Measurements from ENCODE around the gene ARFRP1. TPM values are rescaled to one million over a fixed set of nuclear protein-coding genes. Genes with fewer than 3 reads are reported as not detected.
"Not testable (repeated sequence)": the region's sequence is repeated elsewhere in the genome, so short reads cannot be mapped to it uniquely, and the experiment has no call there.

ARFRP1 gene
- total RNA-seq, 4 donors from 2014 or later = 46.2 to 75.4 (median 56.2) TPM

DNA sequence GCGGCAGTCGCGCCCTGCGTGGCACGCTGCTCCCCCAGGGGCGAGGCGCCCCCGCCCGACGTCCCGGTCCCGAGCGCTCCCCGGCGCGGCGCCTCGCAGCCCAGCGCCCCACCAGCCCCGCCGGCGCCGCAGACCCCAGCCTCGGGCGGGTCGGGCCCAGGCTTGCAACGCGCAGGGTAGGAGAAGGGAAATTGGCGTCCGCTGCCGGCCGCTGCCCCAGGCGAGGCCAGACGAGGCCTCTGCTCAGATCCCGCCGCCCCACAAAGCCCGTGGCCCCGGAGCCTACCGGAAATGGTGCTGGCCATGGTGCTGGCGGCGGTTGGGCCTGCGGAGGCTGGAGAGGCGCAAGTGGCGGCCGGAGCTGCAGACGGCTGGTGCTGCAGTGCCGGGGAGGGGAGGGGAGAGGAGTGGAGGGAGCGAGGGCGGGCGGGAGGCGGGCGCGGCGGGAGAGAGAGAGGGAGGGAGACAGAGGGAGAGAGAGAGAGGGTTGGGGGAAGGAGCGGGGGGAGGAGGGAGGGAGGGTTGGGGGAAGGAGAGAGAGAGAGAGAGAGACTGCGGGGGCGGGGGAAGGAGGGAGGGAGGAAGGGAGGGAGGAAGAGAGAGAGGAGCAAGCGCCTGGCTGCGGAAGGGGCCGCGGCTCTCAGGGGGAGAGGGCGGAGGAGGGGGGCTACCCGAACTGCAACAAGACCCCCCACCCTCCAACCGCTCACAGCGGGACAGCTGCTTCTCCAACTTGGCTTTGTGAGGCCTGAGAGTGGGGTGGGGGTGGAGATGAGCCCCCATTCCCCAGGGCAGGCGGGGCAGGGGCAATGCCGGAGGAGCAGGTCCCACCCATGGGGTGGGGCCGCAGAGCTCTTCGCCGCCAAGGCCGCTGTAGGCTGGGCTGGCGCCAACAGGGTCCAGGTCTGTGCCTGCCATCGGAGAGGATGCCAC lies 54.5 kb downstream of the ARFRP1 start, which contains the start of gene STMN3:
Gene STMN3, minus strand, starts transcription at position 384 of the 933 bp plus-strand sequence. Its CDS starts 79 bp downstream, at position 305.
- TF ChIP-seq, protein P1, sequence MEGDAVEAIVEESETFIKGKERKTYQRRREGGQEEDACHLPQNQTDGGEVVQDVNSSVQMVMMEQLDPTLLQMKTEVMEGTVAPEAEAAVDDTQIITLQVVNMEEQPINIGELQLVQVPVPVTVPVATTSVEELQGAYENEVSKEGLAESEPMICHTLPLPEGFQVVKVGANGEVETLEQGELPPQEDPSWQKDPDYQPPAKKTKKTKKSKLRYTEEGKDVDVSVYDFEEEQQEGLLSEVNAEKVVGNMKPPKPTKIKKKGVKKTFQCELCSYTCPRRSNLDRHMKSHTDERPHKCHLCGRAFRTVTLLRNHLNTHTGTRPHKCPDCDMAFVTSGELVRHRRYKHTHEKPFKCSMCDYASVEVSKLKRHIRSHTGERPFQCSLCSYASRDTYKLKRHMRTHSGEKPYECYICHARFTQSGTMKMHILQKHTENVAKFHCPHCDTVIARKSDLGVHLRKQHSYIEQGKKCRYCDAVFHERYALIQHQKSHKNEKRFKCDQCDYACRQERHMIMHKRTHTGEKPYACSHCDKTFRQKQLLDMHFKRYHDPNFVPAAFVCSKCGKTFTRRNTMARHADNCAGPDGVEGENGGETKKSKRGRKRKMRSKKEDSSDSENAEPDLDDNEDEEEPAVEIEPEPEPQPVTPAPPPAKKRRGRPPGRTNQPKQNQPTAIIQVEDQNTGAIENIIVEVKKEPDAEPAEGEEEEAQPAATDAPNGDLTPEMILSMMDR (IDR thresholded peaks at IDR 0.05) = no peak
- peak in 2 of 3 donors; percentile 29 to 54 for TF ChIP-seq POLR2AphosphoS5 (IDR thresholded peaks at IDR 0.05)
- H3K9me3 ChIP-seq = no peaks in the 10 kb centered on the region
- no peaks in the 10 kb centered on the region for H3K36me3 ChIP-seq
- in situ Hi-C loops (cut with MboI; ENCODE audit: low pct_ligation_motif_present in 1 of 4, low pct_unique_long_range_greater_than_20kb in 1 of 4, low sequenced_read_pairs in 3 of 4) = no loop called here
- H3K27me3 ChIP-seq = peaks cover 36% of the 10 kb centered on the region
- intact Hi-C loops (cut with DNase I; ENCODE audit: low total_unique reads) = loop anchor here (2.0 kb wide), 1 partner anchor 55 kb away; the partner anchor contains the start of gene ZGPAT
- H3K4me1 ChIP-seq = peaks cover 8 to 37% (median 26%) of the 10 kb centered on the region in 4 donors
- 0 to 1% methylated on average over 3 to 52 of the region's 73 CpGs for WGBS, 2 donors (ENCODE audit: low coverage in 1 of 2)
- peak within 1 kb of the TSS; percentile 39 to 70 (median 50) for H3K27ac ChIP-seq
- peak within 1 kb of the TSS; percentile 37 to 58 (median 48) for H3K4me3 ChIP-seq
- peak; percentile 83 for DNase-seq

DNA sequence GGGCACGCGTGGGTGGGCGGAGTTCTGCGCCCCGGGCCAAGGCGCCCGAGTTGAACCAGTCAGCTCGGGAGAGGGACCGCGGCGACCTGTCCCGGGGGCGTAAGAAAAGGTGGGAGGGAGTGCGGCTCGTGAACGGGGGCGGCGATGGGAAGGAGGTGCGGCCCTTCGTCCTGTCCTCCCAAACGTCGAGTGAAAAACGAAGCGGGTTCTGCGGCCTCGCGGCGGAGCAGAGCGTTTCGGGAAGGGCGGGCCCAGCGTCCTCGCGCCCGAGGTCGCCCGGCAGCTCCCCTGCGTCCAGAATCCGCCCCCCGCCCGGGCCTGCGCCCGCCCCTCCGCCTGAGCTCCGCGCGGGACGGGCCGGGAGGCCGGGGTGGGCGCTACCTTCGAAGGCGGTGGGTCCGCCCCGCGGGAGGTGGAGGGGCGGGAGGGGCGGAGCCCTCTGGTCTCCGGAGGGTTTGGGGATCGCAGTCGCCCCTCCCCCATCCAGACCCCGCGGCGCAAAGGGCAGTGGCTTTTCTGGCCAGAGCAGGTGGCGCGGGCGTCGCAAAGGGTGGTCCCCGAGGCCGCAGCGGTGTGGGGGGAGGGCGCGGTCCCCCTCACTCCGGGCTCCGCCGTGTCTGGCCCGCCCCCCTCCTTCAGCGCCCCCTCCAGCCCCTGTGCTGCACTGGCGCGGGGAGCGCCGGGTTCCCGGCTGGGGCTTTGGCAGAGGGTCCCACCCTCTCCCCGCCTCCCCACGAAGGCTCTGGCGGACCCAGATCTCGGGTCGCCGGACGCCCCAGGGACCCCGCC lies 55.4 kb downstream of the ARFRP1 start:
- 1% methylated on average over 58 of the region's 91 CpGs; no CpG with 5 or more reads in 1 of the 2 donors for WGBS, 2 donors (ENCODE audit: low coverage in 1 of 2)

DNA sequence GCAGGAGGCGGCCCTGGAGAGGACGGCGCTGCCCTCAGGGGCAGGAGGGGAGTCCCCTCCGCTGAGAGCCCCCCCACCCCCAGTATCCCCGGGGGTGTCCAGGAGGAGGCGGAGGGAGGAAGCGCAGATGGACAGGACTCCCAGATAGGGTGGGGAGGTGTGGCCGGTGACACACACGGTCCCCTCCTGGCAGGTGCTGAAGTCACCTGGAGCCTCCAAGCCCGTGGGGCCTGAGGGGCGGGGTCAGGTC lies 55.9 kb downstream of the ARFRP1 start:
- TF ChIP-seq POLR2AphosphoS5 (IDR thresholded peaks at IDR 0.05) (no peak), EP300 (IDR thresholded peaks at IDR 0.05; ENCODE audit: low read depth) (no peak), POLR2A (IDR thresholded peaks at IDR 0.05) (no peak)
- TF ChIP-seq, protein P1 (IDR thresholded peaks at IDR 0.05) = no peak
- Histone ChIP-seq H3K27me3 (peaks cover 36% of the 10 kb centered on the region), H3K4me1 (peaks cover 8 to 26% (median 21%) of the 10 kb centered on the region in 4 donors), H3K9me3 (no peaks in the 10 kb centered on the region), H3K27ac (no peak overlapping the region), H3K36me3 (no peaks in the 10 kb centered on the region), H3K4me3 (peak overlapping the region in 2 of 4 donors; percentile 52 to 58)
- in situ Hi-C loops (cut with MboI; ENCODE audit: low pct_ligation_motif_present in 1 of 4, low pct_unique_long_range_greater_than_20kb in 1 of 4, low sequenced_read_pairs in 3 of 4) (no loop called here), intact Hi-C loops (cut with DNase I; ENCODE audit: low total_unique reads) (loop anchor here (2.0 kb wide), 1 partner anchor 57 kb away; the partner anchor contains the start of gene ZGPAT)
- 14% methylated on average over 11 of the region's 11 CpGs; no CpG with 5 or more reads in 1 of the 2 donors for WGBS, 2 donors (ENCODE audit: low coverage in 1 of 2)
- DNase-seq = no peak

More for the DNA sequence above, 55.4 kb downstream of the ARFRP1 start:
- Histone ChIP-seq H3K36me3 (no peaks in the 10 kb centered on the region), H3K27ac (peak overlapping the region; percentile 34 to 70 (median 44)), H3K4me1 (peaks cover 8 to 31% (median 23%) of the 10 kb centered on the region in 4 donors), H3K4me3 (peak overlapping the region; percentile 37 to 58 (median 48)), H3K9me3 (no peaks in the 10 kb centered on the region), H3K27me3 (peaks cover 36% of the 10 kb centered on the region)
- no peak for DNase-seq
- intact Hi-C loops (cut with DNase I; ENCODE audit: low total_unique reads) = loop anchor here (2.0 kb wide), 1 partner anchor 56 kb away; the partner anchor contains the start of gene ZGPAT
- in situ Hi-C loops (cut with MboI; ENCODE audit: low pct_ligation_motif_present in 1 of 4, low pct_unique_long_range_greater_than_20kb in 1 of 4, low sequenced_read_pairs in 3 of 4) = no loop called here
- TF ChIP-seq POLR2A (IDR thresholded peaks at IDR 0.05) (no peak), EP300 (IDR thresholded peaks at IDR 0.05; ENCODE audit: low read depth) (no peak)
- TF ChIP-seq, protein P1 (IDR thresholded peaks at IDR 0.05) = no peak

DNA sequence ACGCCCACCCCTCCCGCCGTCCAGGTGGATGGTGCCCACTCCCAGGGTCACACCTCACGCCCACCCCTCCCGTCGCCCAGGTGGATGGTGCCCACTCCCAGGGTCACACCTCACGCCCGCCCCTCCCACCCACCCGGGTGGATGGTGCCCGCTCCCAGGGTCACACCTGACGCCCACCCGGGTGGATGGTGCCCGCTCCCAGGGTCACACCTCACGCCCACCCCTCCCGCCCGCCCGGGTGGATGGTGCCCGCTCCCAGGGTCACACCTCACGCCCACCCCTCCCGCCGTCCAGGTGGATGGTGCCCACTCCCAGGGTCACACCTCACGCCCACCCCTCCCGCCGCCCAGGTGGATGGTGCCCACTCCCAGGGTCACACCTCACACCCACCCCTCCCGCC lies 57.3 kb downstream of the ARFRP1 start:
- H3K27ac ChIP-seq; H3K36me3 ChIP-seq; H3K4me3 ChIP-seq; H3K9me3 ChIP-seq; DNase-seq; intact Hi-C loops (cut with DNase I; ENCODE audit: low total_unique reads); in situ Hi-C loops (cut with MboI; ENCODE audit: low pct_ligation_motif_present in 1 of 4, low pct_unique_long_range_greater_than_20kb in 1 of 4, low sequenced_read_pairs in 3 of 4): not testable (repeated sequence)
- Histone ChIP-seq H3K4me1 (peaks cover 8 to 26% (median 20%) of the 10 kb centered on the region in 4 donors), H3K27me3 (peaks cover 36% of the 10 kb centered on the region)
- 88% methylated on average over 12 of the region's 25 CpGs; no CpG with 5 or more reads in 1 of the 2 donors for WGBS, 2 donors (ENCODE audit: low coverage in 1 of 2)

Data from transverse colon (tissue), 4 donors.